ENCODE results near the gene HOOK1.

DNA sequence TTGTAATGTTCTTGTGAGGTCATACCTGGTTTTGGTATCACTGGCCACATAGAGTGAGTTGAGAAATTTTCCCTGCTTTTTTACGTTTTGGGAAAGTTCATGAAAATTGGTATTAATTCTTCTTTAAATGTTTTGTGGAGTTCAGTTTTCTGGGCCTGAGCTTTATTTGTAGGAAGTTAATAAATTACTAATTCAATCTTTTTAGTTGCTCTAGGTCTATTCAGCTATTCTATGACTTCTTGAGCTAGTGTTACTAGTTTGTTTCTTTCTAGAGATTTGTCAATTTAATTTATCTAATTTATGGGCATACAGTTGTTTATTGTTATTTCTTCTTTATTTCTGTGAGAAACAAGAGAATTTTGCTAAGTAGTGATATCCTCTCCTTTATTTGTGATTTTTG lies 37.4 kb downstream of the HOOK1 start:
- TF ChIP-seq CTCF (IDR thresholded peaks at IDR 0.05; ENCODE audit: low read depth, low read length, poor library complexity, severe bottlenecking) (no peak), EZH2phosphoT487 (IDR thresholded peaks at IDR 0.05; ENCODE audit: borderline replicate concordance, low read length) (no peak)
